Measurements from ENCODE around the gene PAF1. TPM values are rescaled to one million over a fixed set of nuclear protein-coding genes. Genes with fewer than 3 reads are reported as not detected.

PAF1 gene
- 10 to 100 TPM; 52.0 TPM for total RNA-seq

- Mint-ChIP-seq H3K36me3 (ENCODE audit: insufficient read depth in 2 of 2) (peaks cover 11 to 36% of the 10 kb centered on the region in 2 donors), H3K4me1 (ENCODE audit: low read depth) (peaks cover 51% of the 10 kb centered on the region)
- ATAC-seq (replicated peaks in 1 of 2): peak; percentile 94 to 95
Measured at GRCh38 chr19:39390751-39391437, at the start of gene PAF1, which contains the start of gene MED29. Gene PAF1 (minus strand): TSS chr19:39391106. CDS start chr19:39390864, 242 bp downstream. Gene MED29 (plus strand): TSS chr19:39391378. CDS start chr19:39391423, 45 bp downstream.

DNA sequence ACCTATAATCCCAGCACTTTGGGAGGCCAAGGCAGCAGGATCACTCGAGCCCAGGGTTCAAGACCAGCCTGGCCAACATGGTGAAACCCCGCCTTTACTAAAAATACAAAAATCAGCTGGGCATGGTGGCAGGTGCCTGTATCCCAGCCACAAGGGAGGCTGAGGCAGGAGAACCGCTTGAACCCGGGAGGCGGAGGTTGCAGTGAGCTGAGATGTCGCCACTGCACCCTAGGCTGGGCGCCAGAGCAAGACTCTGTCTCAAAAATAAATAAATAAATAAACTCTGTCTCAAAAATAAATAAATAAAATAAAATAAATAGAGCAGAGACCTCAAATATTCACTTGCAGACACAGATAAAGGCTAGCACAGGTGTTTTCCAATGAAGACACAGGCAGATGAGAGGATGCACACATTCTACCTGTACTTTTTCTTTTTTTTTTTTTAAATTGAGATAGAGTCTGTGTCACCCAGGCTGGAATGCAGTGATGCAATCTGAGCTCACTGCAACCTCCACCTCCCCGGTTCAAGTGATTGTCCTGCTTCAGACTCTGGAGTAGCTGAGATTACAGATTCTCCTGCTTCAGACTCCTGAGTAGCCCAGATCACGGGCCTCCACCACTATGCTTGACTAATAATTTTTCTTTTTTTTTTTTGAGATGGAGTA, 47.5 kb upstream of the PAF1 start:
- H3K4me1 Mint-ChIP-seq (ENCODE audit: low read depth): peaks cover 54% of the 10 kb centered on the region
- H3K27me3 Mint-ChIP-seq (ENCODE audit: low read depth): no peaks in the 10 kb centered on the region
- no peak for DNase-seq
- H3K36me3 Mint-ChIP-seq (ENCODE audit: insufficient read depth in 2 of 2): peaks cover 14 to 17% of the 10 kb centered on the region in 2 donors
- no peak overlapping the region for H3K4me3 Mint-ChIP-seq
- ATAC-seq (replicated peaks in 1 of 2): no peak
- no peak overlapping the region for H3K27ac Mint-ChIP-seq
- no peaks in the 10 kb centered on the region for H3K9me3 Mint-ChIP-seq

More at GRCh38 chr19:39390751-39391437, at the start of gene PAF1, which contains the start of gene MED29:
- Mint-ChIP-seq H3K4me3 (peak within 1 kb of the TSS; percentile 99), H3K9me3 (no peaks in the 10 kb centered on the region), H3K27me3 (ENCODE audit: low read depth) (no peaks in the 10 kb centered on the region), H3K27ac (peak within 1 kb of the TSS; percentile 95)
- DNase-seq: peak; percentile 95 to 97

GRCh38 chr19:39436350-39436716, 45.4 kb upstream of the PAF1 start:
- Mint-ChIP-seq H3K9me3 (no peaks in the 10 kb centered on the region), H3K27ac (peak overlapping the region; percentile 97), H3K36me3 (ENCODE audit: insufficient read depth in 2 of 2) (peaks cover 20 to 26% of the 10 kb centered on the region in 2 donors), H3K4me1 (ENCODE audit: low read depth) (peaks cover 69% of the 10 kb centered on the region), H3K4me3 (peak overlapping the region; percentile 99), H3K27me3 (ENCODE audit: low read depth) (no peaks in the 10 kb centered on the region)
- no peak for ATAC-seq (replicated peaks in 1 of 2)
- no peak for DNase-seq

- no peaks in the 10 kb centered on the region for H3K27me3 Mint-ChIP-seq (ENCODE audit: low read depth)
- peak within 1 kb of the TSS; percentile 99 for H3K4me3 Mint-ChIP-seq
- ATAC-seq (replicated peaks in 1 of 2) (peak; percentile 90), DNase-seq (peak; percentile 100)
- peaks cover 20 to 26% of the 10 kb centered on the region in 2 donors for H3K36me3 Mint-ChIP-seq (ENCODE audit: insufficient read depth in 2 of 2)
- H3K9me3 Mint-ChIP-seq: no peaks in the 10 kb centered on the region
- peaks cover 70% of the 10 kb centered on the region for H3K4me1 Mint-ChIP-seq (ENCODE audit: low read depth)
- peak within 1 kb of the TSS; percentile 97 for H3K27ac Mint-ChIP-seq
Measured at GRCh38 chr19:39435499-39436349, 44.8 kb upstream of the PAF1 start, which contains the start of gene RPS16. Gene RPS16 (minus strand): TSS chr19:39435949. CDS start chr19:39435895, 54 bp downstream.

GRCh38 chr19:39434123-39435076, 43.5 kb upstream of the PAF1 start:
- Mint-ChIP-seq H3K9me3 (no peaks in the 10 kb centered on the region), H3K4me1 (ENCODE audit: low read depth) (peaks cover 67% of the 10 kb centered on the region), H3K4me3 (peak overlapping the region; percentile 99), H3K36me3 (ENCODE audit: insufficient read depth in 2 of 2) (peaks cover 20 to 28% of the 10 kb centered on the region in 2 donors), H3K27ac (peak overlapping the region; percentile 97), H3K27me3 (ENCODE audit: low read depth) (no peaks in the 10 kb centered on the region)
- DNase-seq (no peak), ATAC-seq (replicated peaks in 1 of 2) (no peak)

DNA sequence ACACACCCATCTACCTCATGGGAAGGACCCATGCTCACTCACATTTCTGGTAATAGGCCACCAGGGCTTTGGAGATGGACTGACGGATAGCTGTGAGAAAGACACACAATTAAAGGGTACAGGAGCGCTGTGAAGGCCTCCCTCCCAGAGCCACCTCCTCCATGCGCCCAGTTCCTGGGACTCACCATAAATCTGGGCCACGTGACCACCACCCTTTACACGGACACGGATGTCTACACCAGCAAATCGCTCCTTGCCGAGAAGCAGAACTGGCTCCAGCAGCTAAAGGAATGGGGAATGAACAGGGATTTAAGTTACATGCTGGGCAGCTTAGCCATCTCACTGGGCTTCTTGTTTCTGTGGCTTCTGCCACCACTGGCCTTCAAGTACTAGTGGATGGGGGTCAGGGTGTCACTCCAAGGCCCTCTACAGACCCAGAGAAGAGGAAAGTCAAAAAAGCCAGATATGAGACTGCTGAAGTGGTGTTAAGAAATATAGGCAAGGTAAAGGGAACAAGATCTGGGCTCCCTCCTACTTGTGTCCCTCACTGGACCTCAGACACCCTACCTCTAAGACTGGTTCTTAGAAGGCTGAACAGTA, 42.7 kb upstream of the PAF1 start:
- Mint-ChIP-seq H3K27me3 (ENCODE audit: low read depth) (no peaks in the 10 kb centered on the region), H3K4me1 (ENCODE audit: low read depth) (peaks cover 67% of the 10 kb centered on the region), H3K27ac (peak overlapping the region; percentile 97), H3K9me3 (no peaks in the 10 kb centered on the region), H3K4me3 (peak overlapping the region; percentile 99), H3K36me3 (ENCODE audit: insufficient read depth in 2 of 2) (peaks cover 20 to 28% of the 10 kb centered on the region in 2 donors)
- ATAC-seq (replicated peaks in 1 of 2): no peak
- DNase-seq: no peak

DNA sequence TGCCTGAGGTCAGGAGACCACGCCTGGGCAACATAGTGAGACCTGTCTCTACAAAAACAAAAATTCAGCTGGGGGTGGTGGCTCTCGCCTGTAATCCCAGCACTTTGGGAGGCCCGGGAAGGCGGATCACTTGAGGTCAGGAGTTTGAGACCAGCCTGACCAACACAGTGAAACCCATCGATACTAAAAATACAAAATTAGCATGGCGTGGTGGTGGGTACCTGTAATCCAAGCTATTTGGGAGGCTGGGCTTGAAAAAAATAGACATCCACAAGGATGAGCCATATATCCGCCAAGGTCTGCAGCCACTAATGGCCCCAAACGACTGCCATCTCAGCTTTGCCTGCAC, 41.7 kb upstream of the PAF1 start:
- Mint-ChIP-seq H3K4me3 (peak overlapping the region; percentile 27 to 45), H3K36me3 (ENCODE audit: insufficient read depth in 2 of 2) (peaks cover 20 to 28% of the 10 kb centered on the region in 2 donors), H3K27ac (peak overlapping the region; percentile 63), H3K27me3 (ENCODE audit: low read depth) (no peaks in the 10 kb centered on the region), H3K4me1 (ENCODE audit: low read depth) (peaks cover 67% of the 10 kb centered on the region), H3K9me3 (no peaks in the 10 kb centered on the region)
- DNase-seq: no peak
- no peak for ATAC-seq (replicated peaks in 1 of 2)

- peak; percentile 81 to 82 for ATAC-seq (replicated peaks in 1 of 2)
- DNase-seq: peak; percentile 80 to 87
- Mint-ChIP-seq H3K4me3 (peak overlapping the region; percentile 72 to 74), H3K36me3 (ENCODE audit: insufficient read depth in 2 of 2) (peaks cover 20 to 28% of the 10 kb centered on the region in 2 donors), H3K4me1 (ENCODE audit: low read depth) (peaks cover 51% of the 10 kb centered on the region), H3K27ac (peak overlapping the region; percentile 94), H3K9me3 (no peaks in the 10 kb centered on the region), H3K27me3 (ENCODE audit: low read depth) (no peaks in the 10 kb centered on the region)
Measured at GRCh38 chr19:39430675-39431593, 40.0 kb upstream of the PAF1 start.

GRCh38 chr19:39428283-39429112, 37.6 kb upstream of the PAF1 start:
- Mint-ChIP-seq H3K27ac (peak overlapping the region; percentile 72), H3K36me3 (ENCODE audit: insufficient read depth in 2 of 2) (peaks cover 7 to 12% of the 10 kb centered on the region in 2 donors), H3K4me1 (ENCODE audit: low read depth) (peaks cover 28% of the 10 kb centered on the region), H3K9me3 (no peaks in the 10 kb centered on the region), H3K27me3 (ENCODE audit: low read depth) (no peaks in the 10 kb centered on the region), H3K4me3 (no peak overlapping the region)
- ATAC-seq (replicated peaks in 1 of 2) (no peak), DNase-seq (no peak)

DNA sequence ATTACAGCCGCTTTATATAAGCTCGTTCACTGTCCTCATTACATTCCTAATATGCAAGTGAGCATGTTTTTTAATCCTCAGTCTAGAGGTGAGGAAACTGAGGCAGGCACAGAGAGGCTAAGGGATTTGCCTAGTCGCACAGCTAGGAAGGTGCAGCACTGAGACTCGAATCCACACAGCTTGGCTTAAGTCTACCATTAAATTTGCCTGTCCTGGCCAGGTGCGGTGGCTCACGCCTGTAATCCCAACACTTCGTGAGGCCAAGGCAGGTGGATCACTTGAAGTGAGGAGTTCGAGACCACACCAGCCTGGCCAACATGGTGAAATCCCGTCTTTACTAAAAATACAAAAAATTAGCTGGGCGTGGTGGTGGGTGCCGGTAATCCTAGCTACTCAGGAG, 36.8 kb upstream of the PAF1 start:
- Mint-ChIP-seq H3K36me3 (ENCODE audit: insufficient read depth in 2 of 2) (peaks cover 2 to 7% of the 10 kb centered on the region in 2 donors), H3K4me1 (ENCODE audit: low read depth) (peaks cover 20% of the 10 kb centered on the region), H3K27me3 (ENCODE audit: low read depth) (no peaks in the 10 kb centered on the region), H3K4me3 (no peak overlapping the region), H3K27ac (peak overlapping the region; percentile 72), H3K9me3 (no peaks in the 10 kb centered on the region)
- no peak for DNase-seq
- no peak for ATAC-seq (replicated peaks in 1 of 2)

All from activated T-cell treated with anti-CD3 and anti-CD28 coated beads, Interleukin-2, amount 50 U/mL, for 72 hours (primary cell).